ENCODE data around the gene RPS15. TPM values are rescaled to one million over a fixed set of nuclear protein-coding genes. Genes with fewer than 3 reads are reported as not detected.

RPS15 gene
- 3,343 TPM for polyA plus RNA-seq (2012; ENCODE audit: low read depth, missing spikeins)

DNA sequence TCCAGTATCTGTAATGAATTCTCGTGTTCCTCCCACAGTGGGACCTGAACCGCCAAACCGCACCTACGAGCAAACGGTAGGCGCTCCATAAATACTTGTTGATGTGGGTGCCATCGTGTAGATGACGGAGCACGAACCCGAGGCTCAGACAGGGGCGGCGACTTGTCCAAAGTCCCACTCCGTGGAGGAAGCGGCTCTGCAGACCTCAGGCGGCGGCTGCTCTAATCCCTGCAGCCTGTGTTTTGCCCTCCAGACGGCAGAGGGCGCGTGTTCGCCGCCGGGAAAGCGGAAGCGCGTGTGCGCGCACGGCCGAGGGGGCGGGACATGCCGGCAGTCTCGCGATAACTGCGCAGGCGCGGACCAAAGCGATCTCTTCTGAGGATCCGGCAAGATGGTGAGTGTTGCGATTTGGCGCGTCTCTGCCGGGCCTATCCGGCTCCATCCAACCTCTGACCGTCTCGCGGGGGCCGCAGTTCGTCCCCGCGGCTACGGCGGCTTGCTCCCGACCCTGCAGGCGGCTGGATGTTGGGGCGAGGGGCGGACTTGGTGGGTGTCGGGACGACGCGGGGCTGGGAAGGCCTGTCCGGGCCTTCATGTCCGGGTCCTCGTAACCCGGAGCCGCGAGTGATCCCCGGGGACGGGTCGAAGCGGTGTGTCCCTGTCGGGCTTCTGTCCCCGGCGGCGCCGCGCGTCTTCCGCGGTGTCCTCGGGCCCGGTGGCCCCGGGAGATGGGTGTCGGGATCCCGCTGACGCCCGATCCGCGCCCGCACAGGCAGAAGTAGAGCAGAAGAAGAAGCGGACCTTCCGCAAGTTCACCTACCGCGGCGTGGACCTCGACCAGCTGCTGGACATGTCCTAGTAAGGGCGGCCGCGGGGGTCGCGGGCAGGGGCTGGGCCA lies at the start of gene RPS15:
RPS15 (plus strand) TSS at position 362 of the 898 bp plus-strand sequence; CDS start at position 392, 30 bp downstream.
- TF ChIP-seq POLR2A (IDR thresholded peaks at IDR 0.05; ENCODE audit: low read depth, low read length) (peak; percentile 99), TAF1 (IDR thresholded peaks at IDR 0.05; ENCODE audit: low read depth, low read length) (peak; percentile 100), POLR2AphosphoS5 (IDR thresholded peaks at IDR 0.05; ENCODE audit: low read depth, low read length) (peak; percentile 99), SPI1 (IDR thresholded peaks at IDR 0.05; ENCODE audit: low read depth, low read length) (peak; percentile 89), PAX5 (IDR thresholded peaks at IDR 0.05; ENCODE audit: insufficient read depth, low read length, severe bottlenecking) (peak; percentile 37), POU2F2 (IDR thresholded peaks at IDR 0.05; ENCODE audit: low read depth, low read length) (peak; percentile 91)
- FAIRE-seq = peak; percentile 99
- peak; percentile 96 for DNase-seq (ENCODE audit: insufficient read length, low spot score)

DNA sequence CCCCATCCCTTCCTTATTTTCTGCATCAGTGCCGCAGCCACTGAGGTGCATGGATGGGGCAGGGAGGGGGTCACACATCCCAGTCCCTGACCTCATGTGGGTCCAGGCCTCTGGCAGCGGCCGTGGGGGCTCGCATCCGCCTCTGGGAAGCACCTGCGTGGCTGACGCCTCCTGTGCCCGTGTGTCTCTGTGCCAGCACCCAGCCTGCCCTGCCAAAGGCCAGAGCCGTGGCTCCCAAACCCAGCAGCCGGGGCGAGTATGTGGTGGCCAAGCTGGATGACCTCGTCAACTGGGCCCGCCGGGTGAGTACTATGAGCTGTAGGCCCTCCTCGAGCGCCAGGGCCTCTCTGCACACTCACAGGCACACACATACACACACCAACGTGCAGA lies 49.6 kb upstream of the RPS15 start:
- FAIRE-seq = no peak
- TF ChIP-seq POLR2AphosphoS5 (IDR thresholded peaks at IDR 0.05; ENCODE audit: low read depth, low read length) = no peak
- DNase-seq (ENCODE audit: insufficient read length, low spot score) = no peak

GRCh38 chr19:1389033-1389940 lies 48.9 kb upstream of the RPS15 start:
- DNase-seq (ENCODE audit: insufficient read length, low spot score) (no peak), FAIRE-seq (peak; percentile 92)
- TF ChIP-seq SPI1 (IDR thresholded peaks at IDR 0.05; ENCODE audit: low read depth, low read length) (no peak), POU2F2 (IDR thresholded peaks at IDR 0.05; ENCODE audit: low read depth, low read length) (peak; percentile 42), POLR2AphosphoS5 (IDR thresholded peaks at IDR 0.05; ENCODE audit: low read depth, low read length) (peak; percentile 62; the same call in 1 of the 2 replicates)

- DNase-seq (ENCODE audit: insufficient read length, low spot score) (no peak), FAIRE-seq (no peak)
- TF ChIP-seq POU2F2 (IDR thresholded peaks at IDR 0.05; ENCODE audit: low read depth, low read length) (no peak), TAF1 (IDR thresholded peaks at IDR 0.05; ENCODE audit: low read depth, low read length) (no peak), PAX5 (IDR thresholded peaks at IDR 0.05; ENCODE audit: insufficient read depth, low read length, severe bottlenecking) (no peak), SPI1 (IDR thresholded peaks at IDR 0.05; ENCODE audit: low read depth, low read length) (no peak), POLR2A (IDR thresholded peaks at IDR 0.05; ENCODE audit: low read depth, low read length) (no peak), POLR2AphosphoS5 (IDR thresholded peaks at IDR 0.05; ENCODE audit: low read depth, low read length) (no peak)
Measured at GRCh38 chr19:1390890-1391423, 47.2 kb upstream of the RPS15 start.

GRCh38 chr19:1392407-1392806 lies 45.8 kb upstream of the RPS15 start:
- FAIRE-seq (no peak), DNase-seq (ENCODE audit: insufficient read length, low spot score) (no peak)
- TF ChIP-seq TAF1 (IDR thresholded peaks at IDR 0.05; ENCODE audit: low read depth, low read length) = no peak
- no peak for TF ChIP-seq POU2F2 (IDR thresholded peaks at IDR 0.05; ENCODE audit: low read depth, low read length)
- no peak for TF ChIP-seq SPI1 (IDR thresholded peaks at IDR 0.05; ENCODE audit: low read depth, low read length)

GRCh38 chr19:1392939-1393530 lies 45.2 kb upstream of the RPS15 start:
- FAIRE-seq (no peak), DNase-seq (ENCODE audit: insufficient read length, low spot score) (no peak)
- no peak for TF ChIP-seq POLR2A (IDR thresholded peaks at IDR 0.05; ENCODE audit: low read depth, low read length)
- no peak for TF ChIP-seq POLR2AphosphoS5 (IDR thresholded peaks at IDR 0.05; ENCODE audit: low read depth, low read length)
- TF ChIP-seq TAF1 (IDR thresholded peaks at IDR 0.05; ENCODE audit: low read depth, low read length) = no peak
- TF ChIP-seq SPI1 (IDR thresholded peaks at IDR 0.05; ENCODE audit: low read depth, low read length) = no peak
- TF ChIP-seq POU2F2 (IDR thresholded peaks at IDR 0.05; ENCODE audit: low read depth, low read length) = no peak
- TF ChIP-seq PAX5 (IDR thresholded peaks at IDR 0.05; ENCODE audit: insufficient read depth, low read length, severe bottlenecking) = no peak

DNA sequence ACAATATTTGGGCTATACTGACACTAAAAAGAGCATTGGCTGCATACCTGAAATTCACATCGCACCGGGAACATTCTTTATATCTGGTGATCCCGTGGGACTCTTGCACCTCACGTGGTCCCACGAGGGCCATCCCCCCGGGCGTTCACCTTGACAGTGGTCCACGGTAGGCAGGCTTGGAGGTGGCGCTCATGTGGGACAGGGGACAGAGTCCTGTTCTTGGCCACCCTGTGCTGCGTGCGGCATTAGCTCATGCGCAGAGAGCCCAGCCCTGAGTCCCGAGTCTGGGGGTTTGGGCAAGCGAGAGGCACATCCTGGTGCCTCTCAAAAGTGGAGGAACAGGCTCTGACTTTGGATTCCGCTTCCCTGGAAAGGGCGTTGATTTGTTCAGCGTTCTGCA lies 44.4 kb upstream of the RPS15 start:
- no peak for DNase-seq (ENCODE audit: insufficient read length, low spot score)
- TF ChIP-seq POLR2AphosphoS5 (IDR thresholded peaks at IDR 0.05; ENCODE audit: low read depth, low read length) (no peak), TAF1 (IDR thresholded peaks at IDR 0.05; ENCODE audit: low read depth, low read length) (no peak), SPI1 (IDR thresholded peaks at IDR 0.05; ENCODE audit: low read depth, low read length) (no peak), POLR2A (IDR thresholded peaks at IDR 0.05; ENCODE audit: low read depth, low read length) (no peak), POU2F2 (IDR thresholded peaks at IDR 0.05; ENCODE audit: low read depth, low read length) (no peak), PAX5 (IDR thresholded peaks at IDR 0.05; ENCODE audit: insufficient read depth, low read length, severe bottlenecking) (no peak)
- no peak for FAIRE-seq

DNA sequence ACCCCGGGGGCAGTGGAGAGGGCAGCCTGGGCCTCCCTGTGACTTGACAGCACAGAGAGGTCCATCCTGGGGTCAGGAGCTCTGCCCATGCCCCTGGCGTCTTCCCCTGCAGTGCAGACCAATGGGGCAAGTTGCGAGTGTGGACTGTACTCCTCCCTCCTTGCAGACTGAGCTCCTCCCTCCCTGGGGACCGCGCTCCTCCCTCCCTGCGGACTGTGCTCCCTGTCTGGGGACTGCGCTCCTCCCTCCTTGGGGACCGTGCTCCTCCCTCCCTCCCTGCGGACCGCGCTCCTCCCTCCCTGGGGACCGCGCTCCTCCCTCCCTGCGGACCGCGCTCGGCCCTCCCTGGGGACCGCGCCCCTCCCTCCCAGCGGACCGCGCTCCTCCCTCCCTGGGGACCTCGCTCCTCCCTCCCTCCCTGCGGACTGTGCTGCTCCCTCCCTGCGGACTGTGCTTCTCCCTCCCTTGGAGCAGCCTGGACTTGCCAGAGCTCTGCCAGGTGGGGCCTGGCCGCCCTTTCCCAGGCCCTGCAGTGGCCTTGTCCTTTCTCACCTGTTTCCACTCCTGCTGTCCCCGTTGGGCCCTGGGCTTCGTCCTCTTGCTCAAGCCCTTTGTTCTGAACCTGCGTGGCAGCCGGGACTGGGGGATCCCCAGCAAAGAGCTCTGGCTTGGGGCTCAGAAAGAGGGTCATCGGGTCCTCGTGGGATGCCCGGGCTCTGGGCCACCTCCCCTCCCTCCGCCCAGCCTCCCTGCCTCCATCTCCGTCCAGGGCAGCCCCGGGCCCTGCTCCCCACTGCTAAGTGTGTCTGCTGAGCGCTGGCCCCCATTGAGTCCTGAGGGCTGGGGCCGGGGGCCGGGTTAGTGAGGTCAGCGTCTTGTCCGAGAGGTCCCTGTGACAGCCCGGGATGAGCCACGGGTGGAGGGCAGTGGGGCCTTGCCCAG lies 43.7 kb upstream of the RPS15 start:
- no peak for TF ChIP-seq PAX5 (IDR thresholded peaks at IDR 0.05; ENCODE audit: insufficient read depth, low read length, severe bottlenecking)
- TF ChIP-seq TAF1 (IDR thresholded peaks at IDR 0.05; ENCODE audit: low read depth, low read length) = no peak
- no peak for TF ChIP-seq POLR2AphosphoS5 (IDR thresholded peaks at IDR 0.05; ENCODE audit: low read depth, low read length)
- no peak for TF ChIP-seq POU2F2 (IDR thresholded peaks at IDR 0.05; ENCODE audit: low read depth, low read length)
- DNase-seq (ENCODE audit: insufficient read length, low spot score) (no peak), FAIRE-seq (no peak)

Measured in GM12891 (cell line).